ENCODE results near the gene SPRY2. TPM values are rescaled to one million over a fixed set of nuclear protein-coding genes. Genes with fewer than 3 reads are reported as not detected.
"Not testable (repeated sequence)": the region's sequence is repeated elsewhere in the genome, so short reads cannot be mapped to it uniquely, and the experiment has no call there.

Gene SPRY2
- total RNA-seq, 4 donors from 2014 or later = 23.0 to 39.5 (median 35.2) TPM

GRCh38 chr13:80348750-80349149 is 7.8 kb upstream of the SPRY2 start:
- no peak for DNase-seq (ENCODE audit: low spot score in 2 of 2)
- WGBS = 94% methylated on average over 6 of the region's 6 CpGs

DNA sequence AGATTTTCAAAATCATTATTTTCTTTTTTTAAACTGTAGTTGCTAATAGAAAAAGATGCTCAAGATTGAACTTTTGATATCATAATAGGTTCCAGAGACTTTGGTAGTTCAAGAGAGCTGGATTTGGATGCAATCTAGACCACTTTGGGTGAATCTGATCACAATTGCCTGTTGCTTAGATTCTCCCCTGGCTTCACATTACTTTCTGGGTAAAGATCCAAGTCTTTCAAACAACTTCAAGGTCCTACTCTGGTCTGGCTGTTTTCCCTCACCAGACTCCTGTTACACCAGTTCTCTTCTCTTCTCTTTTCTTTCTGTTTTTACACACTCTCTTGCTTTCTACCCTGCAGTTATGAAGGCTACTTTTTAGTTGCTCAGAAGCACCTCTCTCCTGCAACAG is 7.4 kb upstream of the SPRY2 start:
- Histone ChIP-seq H3K4me1 (no peaks in the 10 kb centered on the region), H3K27ac (no peak overlapping the region), H3K27me3 (no peaks in the 10 kb centered on the region), H3K4me3 (no peak overlapping the region), H3K36me3 (no peaks in the 10 kb centered on the region), H3K9me3 (no peaks in the 10 kb centered on the region)
- no peak for DNase-seq (ENCODE audit: low spot score in 2 of 2)
- TF ChIP-seq POLR2A (IDR thresholded peaks at IDR 0.05) (no peak), CTCF (IDR thresholded peaks at IDR 0.05) (no peak), EP300 (IDR thresholded peaks at IDR 0.05) (no peak), POLR2AphosphoS5 (IDR thresholded peaks at IDR 0.05) (no peak)

More at GRCh38 chr13:80348750-80349149, 7.8 kb upstream of the SPRY2 start:
- Histone ChIP-seq H3K27me3 (no peaks in the 10 kb centered on the region), H3K9me3 (no peaks in the 10 kb centered on the region), H3K4me3 (no peak overlapping the region), H3K36me3 (no peaks in the 10 kb centered on the region), H3K4me1 (no peaks in the 10 kb centered on the region), H3K27ac (no peak overlapping the region)
- TF ChIP-seq POLR2AphosphoS5 (IDR thresholded peaks at IDR 0.05) (no peak), EP300 (IDR thresholded peaks at IDR 0.05) (no peak), POLR2A (IDR thresholded peaks at IDR 0.05) (no peak), CTCF (IDR thresholded peaks at IDR 0.05) (no peak)

- Histone ChIP-seq H3K9me3 (no peaks in the 10 kb centered on the region), H3K36me3 (no peaks in the 10 kb centered on the region), H3K27me3 (no peaks in the 10 kb centered on the region), H3K4me1 (peaks cover 8% of the 10 kb centered on the region), H3K27ac (no peak overlapping the region), H3K4me3 (no peak overlapping the region)
- 86% methylated on average over 8 of the region's 8 CpGs for WGBS
- DNase-seq (ENCODE audit: low spot score in 2 of 2) = no peak
- TF ChIP-seq POLR2A (IDR thresholded peaks at IDR 0.05) (no peak), CTCF (IDR thresholded peaks at IDR 0.05) (no peak)
Observed at GRCh38 chr13:80345771-80346510, 5.0 kb upstream of the SPRY2 start.

- not testable (repeated sequence) for H3K36me3 ChIP-seq; H3K4me1 ChIP-seq; H3K27me3 ChIP-seq; H3K4me3 ChIP-seq; DNase-seq (ENCODE audit: low spot score in 2 of 2); H3K27ac ChIP-seq; H3K9me3 ChIP-seq
- 95% methylated on average over 11 of the region's 11 CpGs for WGBS
Observed at GRCh38 chr13:80344032-80344431, 3.1 kb upstream of the SPRY2 start.

- Histone ChIP-seq H3K27ac (peak overlapping the region; percentile 94), H3K9me3 (no peaks in the 10 kb centered on the region), H3K4me3 (peak overlapping the region; percentile 92), H3K27me3 (no peaks in the 10 kb centered on the region), H3K36me3 (no peaks in the 10 kb centered on the region), H3K4me1 (peaks cover 12% of the 10 kb centered on the region)
- DNase-seq (ENCODE audit: low spot score in 2 of 2) = peak; percentile 88 to 90
- peak; percentile 29 for TF ChIP-seq EP300 (IDR thresholded peaks at IDR 0.05)
- TF ChIP-seq POLR2AphosphoS5 (IDR thresholded peaks at IDR 0.05) = peak in 1 of 3 donors; percentile 21
- peak; percentile 91 to 99 for TF ChIP-seq CTCF (IDR thresholded peaks at IDR 0.05)
- no peak for TF ChIP-seq POLR2A (IDR thresholded peaks at IDR 0.05)
- WGBS = under 1% methylated on average over 47 of the region's 61 CpGs
Observed at GRCh38 chr13:80342471-80343371, 1.8 kb upstream of the SPRY2 start.

Measured in suprapubic skin (tissue), 4 donors.